ENCODE data around the gene SLC25A22.

SLC25A22 gene

DNA sequence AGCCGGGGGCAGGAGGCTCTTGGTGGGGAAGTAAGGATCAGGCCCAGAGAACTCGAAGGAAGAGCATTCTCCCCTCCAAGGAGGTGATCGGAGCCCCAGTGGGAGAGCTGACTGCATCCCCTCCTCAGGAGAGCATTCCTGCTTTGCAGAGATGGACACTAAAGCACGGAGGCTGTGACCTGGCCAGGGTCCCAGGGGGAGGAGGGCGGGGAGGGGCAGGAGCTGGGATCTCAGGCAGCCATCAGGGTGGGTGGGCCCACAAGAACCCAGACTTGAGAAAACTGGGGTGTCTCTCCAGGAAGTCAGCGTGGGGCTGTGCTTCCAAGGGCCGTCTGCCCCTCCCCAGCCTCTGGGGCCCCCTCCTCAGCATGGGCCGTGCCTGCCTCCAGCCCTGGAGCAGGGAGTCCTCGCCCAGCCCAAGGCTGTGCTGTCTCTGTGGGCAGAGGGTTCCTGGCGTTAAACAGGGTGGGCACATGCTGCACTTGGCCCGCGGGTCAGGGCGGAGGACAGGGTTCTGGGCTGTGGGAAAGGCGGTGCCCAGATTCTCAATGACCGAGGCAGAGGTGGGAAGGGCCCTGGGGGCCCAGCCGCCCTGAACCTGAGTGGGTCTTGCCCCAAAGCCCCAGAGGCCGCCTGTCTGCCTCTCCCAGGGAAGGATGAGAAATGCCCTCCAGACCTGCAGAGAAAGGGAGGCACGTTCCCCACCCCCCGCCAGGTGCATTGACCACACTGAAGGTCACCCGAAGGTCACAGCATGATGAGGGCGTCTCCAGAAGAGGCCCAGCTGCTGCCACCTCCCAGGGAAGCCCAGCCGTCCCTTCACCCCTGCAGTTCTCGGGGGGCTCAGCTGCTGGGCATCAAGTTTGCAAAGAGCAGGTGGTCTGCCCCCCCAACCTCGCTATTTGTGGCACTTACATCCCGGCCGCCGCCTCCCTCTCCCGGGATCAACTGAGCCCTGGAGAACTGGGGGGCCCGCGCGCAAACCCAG is 8.8 kb downstream of the SLC25A22 start:
- DNase-seq: no peak

DNA sequence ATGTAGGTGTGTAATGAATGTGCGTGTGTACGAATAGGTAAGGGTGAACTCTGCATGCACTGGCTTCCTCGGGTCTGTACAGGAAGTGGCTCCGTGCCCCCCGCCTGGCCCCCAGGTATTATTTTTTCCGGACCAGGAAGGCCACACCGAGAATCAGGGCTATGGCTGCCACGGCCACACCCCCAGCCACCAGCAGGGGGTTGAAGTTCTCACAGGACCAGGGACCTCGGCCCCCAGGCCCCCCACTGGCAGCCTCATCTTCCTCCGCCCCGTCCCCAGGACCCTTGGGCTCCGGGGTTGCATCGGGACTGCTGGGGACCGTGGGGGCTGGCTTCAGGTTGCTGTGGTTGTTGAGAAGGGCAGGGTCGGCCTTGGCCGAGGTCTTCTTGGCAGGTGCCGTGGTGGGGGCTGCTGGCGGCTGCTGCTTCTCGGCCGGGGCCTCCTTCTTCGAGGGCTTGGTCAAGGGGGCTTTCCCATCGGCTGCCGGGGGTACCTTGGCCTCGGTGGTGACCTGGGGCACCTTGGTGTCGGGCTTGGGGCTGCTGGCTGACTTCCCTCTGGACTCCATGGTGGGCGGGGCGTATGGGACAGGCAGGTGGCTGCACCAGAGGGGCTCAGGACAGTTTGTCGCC is 10.0 kb downstream of the SLC25A22 start:
- no peak for DNase-seq

DNA sequence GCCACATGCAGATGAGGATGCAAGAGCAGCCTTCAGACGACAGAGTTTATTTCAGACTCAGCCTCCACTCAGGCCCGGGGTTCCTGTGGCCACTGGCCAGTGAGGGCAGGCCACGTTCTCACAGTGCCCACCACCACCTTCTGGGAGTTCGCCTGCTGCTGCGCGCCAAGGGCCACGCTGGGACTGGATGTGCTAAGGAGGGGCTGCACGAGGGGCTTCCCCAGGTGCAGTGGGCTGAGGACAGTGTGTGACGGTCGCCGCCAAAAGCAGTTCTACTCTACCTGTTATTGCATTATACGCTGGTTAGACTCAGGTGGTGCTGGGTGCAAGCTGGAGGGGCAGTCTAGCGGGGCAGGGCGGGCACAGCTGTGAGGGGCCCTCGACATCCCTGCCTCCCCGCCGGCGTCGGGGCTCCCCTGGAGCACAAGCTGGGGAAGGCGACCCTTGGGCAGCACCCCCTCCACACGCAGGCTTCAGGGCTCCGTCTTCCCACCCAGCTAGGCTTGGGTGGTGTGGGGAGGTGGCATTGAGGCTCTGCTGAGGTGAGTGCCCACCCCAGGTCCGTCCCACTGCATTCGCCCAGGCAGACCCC is 10.9 kb downstream of the SLC25A22 start:
- DNase-seq: no peak

DNA sequence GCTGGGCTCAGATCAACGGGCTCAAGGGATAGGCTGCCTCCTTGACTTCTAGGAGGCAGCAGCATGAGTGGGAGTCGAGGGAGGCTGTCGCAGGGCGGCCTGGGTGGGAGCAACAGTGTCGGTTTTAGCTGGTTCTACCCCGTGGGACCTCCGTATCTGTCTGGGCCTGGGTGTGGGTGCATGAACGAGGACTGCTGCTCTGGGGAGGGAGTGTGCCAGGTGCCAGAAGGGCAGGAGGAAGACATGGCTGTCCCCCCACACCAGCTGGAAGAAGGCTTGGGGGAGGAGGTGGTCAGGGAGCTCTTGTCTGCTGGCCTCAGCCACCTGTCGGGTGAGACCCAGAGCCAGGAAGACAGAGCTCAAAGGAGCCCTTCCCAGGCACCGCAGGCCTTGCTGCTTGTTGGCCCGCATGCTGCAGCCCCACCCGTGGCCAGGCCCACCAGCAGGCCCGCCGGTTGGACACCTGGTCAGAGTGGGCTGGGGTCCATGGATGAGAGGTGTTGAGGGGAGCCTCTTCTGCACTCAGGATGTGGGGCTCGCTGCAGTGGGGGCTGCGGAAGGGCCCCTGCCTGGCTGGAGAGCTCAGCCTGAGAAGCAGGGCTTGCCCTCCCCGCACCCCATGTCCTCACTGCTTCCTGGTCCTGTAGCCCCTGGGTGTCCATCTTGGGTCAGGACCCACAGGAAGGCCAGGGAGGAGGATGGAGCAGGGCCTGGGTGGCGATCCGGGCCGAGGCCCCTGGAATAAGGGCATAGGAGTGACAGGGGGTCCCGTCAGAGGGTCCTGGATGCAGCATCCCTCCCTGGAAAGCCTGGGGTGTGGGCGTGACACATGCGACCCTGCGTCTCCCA is 11.6 kb downstream of the SLC25A22 start:
- DNase-seq: no peak

DNA sequence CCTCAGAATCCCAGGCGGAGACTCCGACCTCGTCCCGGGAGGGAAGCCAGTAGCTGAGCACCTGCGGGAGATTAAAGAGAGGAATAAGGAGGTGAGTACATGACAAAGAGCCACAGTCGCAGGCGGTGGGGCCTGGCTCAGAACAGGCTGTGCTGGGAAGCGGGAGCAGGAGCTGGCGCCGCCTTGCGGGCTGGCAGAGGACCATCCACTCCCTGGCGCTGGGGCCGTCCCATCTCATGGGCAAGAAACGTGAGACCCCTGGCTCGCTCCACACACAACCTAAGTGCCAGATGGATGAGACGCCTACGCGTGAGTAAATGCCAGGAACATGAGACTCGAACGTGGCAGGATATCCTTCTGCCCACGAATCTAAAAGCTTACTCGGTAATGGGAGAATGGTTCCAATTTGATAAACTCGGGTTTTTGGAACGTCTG is 14.5 kb downstream of the SLC25A22 start:
- peak in 1 of 2 experiments; percentile 52 for DNase-seq

DNA sequence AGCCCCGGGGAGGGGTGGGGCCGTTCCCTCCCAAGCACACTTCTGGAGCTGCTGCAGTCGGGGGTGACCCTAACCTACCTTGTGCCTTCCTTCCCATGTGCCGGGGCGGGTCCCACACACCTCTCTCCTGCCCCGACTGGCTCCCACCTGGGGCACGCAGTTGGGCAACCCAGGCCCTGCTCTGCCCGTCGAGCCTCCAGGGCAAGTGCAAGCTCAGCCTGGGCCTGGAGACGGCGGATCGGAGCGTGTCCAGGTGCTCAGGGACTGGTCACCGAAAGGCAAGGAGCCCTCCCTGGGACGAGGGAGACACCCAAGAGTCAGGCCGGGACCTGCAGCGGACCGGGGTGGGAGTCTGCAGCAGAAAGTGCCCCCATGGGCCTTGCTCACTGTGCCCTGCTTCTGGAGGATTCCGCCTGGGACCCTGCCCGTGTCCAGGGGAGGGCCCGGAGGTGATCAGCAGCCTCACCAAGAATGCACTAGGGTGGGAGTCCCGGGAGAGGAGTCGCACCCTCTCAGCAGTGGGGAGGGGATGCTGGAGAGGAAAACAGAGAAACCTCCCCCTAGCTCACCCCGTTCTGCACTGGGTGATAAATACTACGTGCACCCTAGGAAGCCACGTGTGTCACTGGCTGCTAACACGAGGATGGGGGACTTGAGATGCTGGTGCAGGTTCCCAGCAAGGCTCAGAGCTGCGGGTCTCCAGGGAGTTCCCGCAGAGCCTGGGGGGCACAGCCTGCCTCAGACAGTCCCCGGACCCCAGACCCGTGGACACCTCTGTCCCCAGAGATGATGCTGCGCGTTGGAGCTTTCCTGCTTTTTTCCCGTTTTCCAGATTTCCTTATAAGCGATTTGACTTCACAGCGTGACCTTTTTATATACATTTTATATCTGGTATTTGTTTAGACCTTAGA is 15.6 kb downstream of the SLC25A22 start:
- DNase-seq: no peak

DNA sequence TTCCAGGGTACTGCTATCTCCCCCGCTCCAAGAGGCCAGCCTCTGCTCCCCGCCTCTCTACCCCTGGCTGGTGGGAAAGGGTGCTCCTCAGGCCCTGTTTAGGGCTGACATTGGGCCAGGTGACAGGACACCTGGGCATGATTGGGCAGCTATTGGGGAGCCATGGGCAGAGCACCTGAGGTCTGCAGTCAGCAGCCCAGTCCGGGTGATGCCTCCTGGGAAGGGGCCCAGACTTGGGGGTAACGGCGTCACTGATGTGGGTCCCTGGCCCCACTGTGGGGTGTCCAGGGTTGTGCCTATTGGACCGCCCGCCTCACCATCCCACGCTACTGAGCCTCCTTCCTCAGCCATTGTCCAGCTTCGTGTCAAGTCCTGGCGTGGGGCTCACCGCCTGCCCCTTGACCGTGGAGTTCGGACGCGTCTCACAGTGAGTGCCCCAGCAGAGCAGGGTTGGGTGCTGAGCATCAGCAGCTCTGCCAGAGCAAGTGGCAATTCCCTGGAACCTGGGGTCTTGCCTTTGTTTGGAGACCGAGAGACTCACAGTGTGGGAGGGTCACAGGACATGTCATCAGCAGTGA is 18.0 kb downstream of the SLC25A22 start:
- DNase-seq: no peak

DNA sequence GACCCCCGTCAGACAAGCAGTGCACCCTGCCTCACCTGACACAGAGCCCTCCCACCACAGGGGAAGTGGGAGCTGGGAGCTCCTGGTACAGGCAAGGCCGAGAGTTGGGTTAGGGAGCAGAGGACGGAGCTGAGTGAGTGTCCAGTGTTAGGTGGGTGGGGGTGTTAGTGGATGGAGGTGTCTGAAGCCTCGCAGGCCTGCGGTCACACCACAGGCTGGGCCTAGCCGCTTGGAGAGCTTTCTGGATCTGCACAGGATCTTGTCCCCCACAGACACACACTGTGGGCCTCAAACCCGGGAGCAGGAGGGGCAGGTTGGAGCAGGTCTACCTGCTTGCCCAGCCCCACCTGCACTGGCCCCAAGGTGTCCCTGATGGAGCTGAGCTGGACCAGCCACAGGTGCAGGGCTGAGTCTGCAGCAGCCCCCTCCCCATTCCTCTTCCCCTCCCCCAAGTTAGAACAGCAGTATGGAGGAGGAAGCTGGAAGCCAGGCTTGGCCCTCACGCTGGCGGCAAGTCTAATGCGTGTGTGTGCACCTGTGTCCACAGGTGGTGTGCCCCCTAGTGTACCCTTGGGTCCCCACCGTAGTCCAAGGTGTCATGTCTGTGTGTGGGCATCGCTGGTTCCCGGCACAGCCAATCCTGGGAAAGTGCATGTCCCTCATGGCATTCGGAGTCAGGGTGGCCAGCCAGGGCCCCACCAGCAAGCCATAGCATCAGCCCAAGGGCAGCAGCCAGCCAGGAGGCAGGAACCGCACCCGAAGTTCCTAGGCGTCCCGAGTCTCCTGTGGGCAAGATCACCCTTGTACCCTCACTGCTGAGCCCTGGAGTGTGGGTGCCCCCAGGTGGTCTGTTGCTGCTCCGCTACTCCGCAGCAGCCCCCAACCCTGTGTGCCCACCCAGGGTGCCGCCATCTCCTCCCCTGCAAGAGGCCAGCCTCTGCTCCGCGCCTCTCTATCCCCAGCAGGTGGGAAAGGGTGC is 18.8 kb downstream of the SLC25A22 start:
- DNase-seq: no peak

DNA sequence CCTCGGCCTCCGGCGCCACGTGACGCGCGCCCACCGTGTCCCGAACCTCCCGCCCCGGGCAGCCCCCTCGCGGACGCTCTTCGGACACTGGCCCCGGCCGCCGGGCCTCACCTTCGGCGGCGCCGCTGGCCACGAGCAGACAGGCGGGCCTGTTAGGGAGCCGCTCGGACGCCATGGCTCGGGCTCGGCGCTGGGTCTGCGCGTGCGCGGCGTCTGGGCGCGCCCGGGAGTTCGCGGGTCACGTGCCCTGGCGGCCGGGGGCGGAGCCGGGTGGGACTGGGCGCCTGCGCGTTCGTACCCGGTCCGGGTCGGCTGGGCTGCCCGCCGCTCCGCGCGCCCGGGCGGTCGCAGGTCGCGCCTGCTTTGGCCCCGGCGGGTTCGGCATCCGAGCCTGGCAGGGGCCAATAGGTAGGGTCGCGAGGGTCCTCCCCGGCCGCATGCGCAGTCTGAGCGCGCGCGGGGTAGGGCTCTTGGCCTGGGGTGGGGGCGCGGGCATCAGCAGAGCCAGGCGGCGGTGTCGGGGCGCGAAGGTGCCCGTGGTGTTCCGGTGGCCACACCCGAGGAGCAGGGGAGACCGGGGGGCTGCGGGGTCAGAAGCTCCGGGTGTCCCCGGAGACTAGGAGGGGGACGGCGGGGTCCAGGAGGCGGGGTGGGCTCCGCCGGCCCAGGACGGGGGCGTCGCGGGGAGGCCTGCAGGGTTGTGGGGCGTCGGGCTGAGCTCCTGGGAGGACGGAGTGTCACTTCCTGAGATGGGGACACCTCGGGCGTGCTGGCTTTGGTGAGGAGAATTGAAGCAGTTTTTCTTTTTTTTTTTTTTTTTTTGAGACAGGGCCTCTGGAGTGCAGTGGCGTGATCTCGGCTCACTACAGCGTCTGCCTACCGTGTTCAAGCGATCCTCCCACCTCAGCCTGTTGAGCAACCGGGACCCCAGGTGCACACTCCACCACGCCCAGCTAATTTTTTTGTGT is 20.5 kb downstream of the SLC25A22 start, which contains the start of gene GATD1:
GATD1 (minus strand) TSS at position 200 of the 968 bp plus-strand sequence; CDS start at position 175, 25 bp downstream.
- DNase-seq: peak; percentile 96 to 98

DNA sequence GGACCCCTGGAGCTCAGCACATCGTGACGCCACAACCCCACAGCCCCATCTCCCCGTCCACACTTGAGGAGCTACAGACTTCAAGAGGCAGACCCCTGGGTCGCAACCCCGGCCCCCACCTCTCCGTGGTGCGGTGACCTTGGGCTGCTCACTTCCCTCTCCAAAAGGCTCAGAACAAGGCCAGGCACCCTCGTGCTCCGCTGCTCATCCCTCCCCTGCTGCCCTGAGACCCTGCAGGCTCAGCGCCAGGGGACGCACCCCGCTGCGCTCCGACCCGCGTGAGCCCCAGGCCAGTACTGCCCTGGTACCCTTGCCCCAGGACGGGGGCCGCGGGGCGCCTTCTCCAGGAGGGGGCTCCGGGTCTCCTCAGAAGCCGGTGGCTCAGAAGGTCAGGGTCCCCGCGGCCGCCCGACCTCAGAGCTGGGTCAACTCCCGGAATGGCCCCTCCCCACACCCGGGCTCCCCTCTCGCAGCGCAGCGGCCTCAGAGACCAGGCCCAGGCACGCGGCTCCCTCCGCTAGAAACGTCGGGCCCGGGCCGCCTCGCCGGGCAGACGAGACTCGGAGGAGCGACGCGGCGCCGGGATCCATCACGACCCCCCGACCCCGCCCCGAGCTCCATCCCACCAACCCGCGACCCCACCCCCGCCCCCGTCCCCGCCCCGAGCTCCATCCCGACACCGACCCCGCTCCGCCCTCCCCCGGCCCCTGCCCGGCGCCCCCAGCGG is 21.4 kb downstream of the SLC25A22 start:
- peak; percentile 54 to 67 for DNase-seq

DNA sequence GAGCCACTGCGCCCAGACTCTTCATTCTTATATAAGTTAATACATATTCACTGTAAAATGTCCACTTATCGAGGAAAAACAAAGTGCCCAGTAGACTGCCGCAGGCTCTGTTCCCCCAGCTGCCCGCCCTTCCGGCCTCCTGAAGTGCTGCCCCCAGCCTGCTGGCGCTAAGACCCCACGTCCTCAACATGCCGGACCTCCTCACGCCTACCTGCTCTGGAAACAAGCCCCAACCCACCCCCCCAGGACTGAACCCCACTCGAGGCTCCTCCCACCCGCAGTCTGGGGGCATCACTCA is 21.9 kb downstream of the SLC25A22 start:
- DNase-seq: no peak

DNA sequence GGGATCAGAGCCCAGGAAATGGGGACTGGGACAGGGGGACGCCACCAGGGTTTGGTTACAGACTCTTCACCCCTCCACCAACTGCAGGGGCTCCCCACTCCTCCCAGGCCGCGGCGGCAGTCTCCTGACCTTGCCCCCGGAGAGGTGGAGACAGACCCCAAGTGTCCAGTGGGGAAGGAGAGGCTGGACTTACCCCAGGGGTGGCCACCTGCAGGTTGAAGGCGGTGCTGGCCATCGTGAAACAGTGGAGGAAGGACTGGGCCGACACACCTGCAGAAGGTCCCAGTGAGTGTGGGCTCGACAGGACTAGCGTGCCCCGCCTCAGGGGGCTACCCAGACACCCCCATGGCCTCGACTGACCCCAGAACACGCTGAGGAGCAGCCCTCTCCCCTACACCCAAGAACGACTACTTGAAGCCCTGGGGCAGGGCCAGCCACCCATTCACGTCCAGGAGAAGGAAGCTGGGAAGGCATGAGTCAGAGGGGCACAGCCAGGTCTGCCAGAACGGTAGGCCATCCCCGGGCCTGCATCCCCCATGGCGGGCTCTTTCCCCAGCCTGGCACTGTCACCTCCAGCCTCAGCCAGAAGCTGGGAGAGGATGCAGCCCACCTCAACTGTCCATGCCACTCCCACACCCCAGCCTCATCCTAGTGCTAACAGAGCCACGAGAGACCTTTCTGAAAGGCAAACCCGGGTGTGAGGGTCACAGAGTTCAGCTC is 23.0 kb downstream of the SLC25A22 start:
- DNase-seq: no peak

DNA sequence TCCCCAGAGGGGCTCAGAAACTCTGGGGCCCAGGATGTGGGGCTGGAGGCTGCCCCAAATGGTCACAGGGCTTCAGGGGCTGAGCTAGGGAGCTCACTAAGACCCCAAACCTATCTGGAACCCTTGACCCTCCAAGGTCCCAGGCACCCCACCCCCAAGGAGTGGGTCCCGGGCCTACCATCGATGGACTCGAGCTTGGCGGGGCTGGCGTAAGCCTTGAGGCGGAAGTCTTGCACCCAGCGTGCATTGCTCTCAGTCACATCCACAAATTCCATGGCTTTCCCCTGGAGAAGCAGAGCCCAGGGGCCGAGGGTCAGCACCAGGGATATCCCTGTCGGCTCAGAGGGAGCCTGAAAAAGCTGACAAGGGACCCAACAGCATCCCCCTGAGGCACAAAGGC is 24.3 kb downstream of the SLC25A22 start:
- no peak for DNase-seq

DNA sequence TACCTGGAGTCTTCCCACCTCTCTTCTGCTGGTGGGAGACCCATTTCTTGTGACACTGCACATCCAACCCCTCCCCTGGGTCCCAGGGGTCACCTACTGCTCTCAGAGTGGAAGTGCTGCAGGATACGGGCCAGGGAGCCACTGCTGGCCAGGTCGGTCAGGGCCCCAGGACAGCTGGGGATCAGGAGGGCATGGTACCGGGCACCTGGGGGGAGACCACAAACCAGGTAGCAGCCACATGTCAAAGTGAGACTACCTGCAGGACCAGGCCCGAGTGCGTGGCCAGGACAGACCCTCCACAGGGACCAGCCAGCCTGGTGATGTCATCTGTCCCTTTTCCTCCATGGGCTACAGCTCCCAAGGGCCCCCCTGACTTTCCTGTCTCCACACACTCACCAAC is 24.7 kb downstream of the SLC25A22 start:
- no peak for DNase-seq

DNA sequence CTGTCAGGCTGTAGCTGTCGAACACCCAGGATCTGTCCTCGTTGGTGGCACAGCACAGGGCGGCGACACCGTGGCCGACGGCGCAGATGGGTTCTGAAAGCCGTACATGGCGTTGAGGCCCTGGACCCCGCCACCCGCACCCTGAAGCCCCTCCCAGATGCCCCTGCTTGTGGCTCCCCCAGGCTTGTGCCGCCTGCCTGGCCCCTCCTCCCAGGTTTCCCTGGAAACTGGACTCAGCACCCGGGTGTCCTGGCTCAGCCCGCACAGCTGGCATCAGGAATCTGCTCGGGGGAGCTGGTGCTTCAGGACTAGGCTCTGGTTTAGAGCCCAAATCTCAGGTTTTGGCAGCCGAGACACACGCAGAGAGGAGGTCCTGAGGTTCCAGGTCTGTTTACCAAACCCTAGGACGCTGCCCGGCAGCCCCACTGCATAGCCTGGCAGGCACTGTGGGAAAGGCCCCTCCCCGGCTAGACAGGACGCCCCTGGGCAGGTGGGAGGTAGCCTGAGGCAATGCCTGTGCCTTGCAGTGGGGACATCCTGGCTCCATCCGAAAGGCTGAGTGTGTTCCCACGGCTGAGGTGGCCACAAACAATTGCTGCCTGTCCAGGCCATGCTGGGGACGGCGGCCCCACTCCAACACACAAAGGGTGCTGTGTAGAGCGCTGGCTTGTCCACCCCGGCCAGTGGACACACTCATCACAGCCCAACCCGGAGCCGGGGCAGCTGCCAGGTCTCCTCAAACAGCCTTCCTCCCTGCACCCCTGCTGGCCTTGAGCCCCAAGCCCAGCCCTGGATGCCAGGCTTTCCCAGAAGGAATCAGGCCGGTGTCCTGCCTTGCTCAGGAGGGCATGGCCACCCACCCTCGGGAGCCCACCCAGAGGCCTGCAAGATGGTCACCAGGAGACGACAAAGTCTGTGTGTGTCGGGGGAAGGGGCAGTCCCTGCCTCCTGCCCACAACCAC is 25.4 kb downstream of the SLC25A22 start:
- DNase-seq: no peak

DNA sequence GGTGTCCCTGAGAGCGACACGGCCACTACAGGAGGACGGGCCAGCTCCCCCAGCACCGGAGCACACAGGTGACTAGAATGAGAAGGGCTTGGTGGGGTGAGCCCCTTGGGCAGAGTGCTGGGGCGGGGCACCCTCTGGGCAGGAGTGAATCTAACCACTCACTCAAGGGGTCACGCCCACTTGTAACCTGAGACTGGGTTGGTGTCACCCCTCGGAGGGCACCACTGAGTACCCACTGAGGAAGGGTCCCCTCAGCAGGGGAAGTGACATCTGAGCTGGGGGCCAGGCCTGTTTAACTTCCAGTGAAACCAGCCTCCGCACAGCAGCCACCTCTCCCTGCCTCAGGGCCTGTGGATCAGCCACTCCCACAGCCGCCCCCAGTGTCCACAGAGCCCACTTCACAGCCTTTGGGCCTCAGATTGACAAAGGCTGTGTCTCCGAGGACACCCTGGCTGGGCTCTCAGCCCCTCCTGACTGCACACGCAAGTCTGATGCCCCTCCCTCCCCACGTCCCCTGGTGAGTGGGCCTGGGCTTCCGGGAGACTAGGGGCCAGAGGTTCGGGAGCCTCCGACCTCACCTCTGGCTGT is 26.4 kb downstream of the SLC25A22 start:
- DNase-seq: no peak
